Prostate gland (tissue), 2 donors: ENCODE results near the gene CELF1. TPM values are rescaled to one million over a fixed set of nuclear protein-coding genes. Genes with fewer than 3 reads are reported as not detected.

Experiments
- DNase-seq: peaks from one replicate; pipeline ENCODE4 v3.0.0-alpha.2; 2019; ENCODE audit warnings: low spot score
- H3K27ac ChIP-seq, 2 donors: fragments of 200-600 bp; sonication (generic); 2 replicates each; pipeline ENCODE4 v1.5.1; 2017 to 2019
- H3K27me3 ChIP-seq: fragments of 200-600 bp; sonication (generic); replicated peaks from 2 replicates; pipeline ENCODE4 v1.5.1; 2019; ENCODE audit not compliant: insufficient read depth
- H3K36me3 ChIP-seq, 2 donors: fragments of 200-600 bp; sonication (generic); 1 replicate in 1 of 2; 2 replicates in 1 of 2; pipeline versions ENCODE4 v1.5.1 to v1.8.1; 2017 to 2019
- H3K4me1 ChIP-seq: fragments of 200-600 bp; sonication (generic); replicated peaks from 2 replicates; pipeline ENCODE4 v1.5.1; 2019
- H3K4me3 ChIP-seq, 2 donors: fragments of 200-600 bp; sonication (generic); 2 replicates each; pipeline ENCODE4 v1.5.1; 2017 to 2019
- H3K9me3 ChIP-seq: fragments of 200-600 bp; sonication (generic); 2 replicates; pipeline ENCODE4 v1.5.1; 2017
- CTCF ChIP-seq, 4 experiments: fragments of 200-600 bp in 2 of 4; fragments of 450-650 bp in 2 of 4; sonication (generic) in 2 of 4; IDR thresholded peaks; 1 replicate in 3 of 4; 2 replicates in 1 of 4; pipeline ENCODE4 v1.5.1; 2016 to 2019; ENCODE audit warnings: antibody characterized with exemption in 4 of 4, mild to moderate bottlenecking in 2 of 4, moderate library complexity in 2 of 4
- POLR2A ChIP-seq: fragments of 450-650 bp; IDR thresholded peaks from one replicate; pipeline ENCODE4 v1.6.1; 2016; ENCODE audit warnings: antibody characterized with exemption, mild to moderate bottlenecking
- POLR2AphosphoS5 ChIP-seq: sonication (generic); formaldehyde crosslinking; IDR thresholded peaks from one replicate; pipeline ENCODE4 v1.6.1; 2017; ENCODE audit warnings: antibody characterized with exemption
- WGBS: methylation state at CpG from one replicate; pipeline ENCODE4 v1.1.5; 2018; 5-methylcytosine and 5-hydroxymethylcytosine counted together
- intact Hi-C: fragments of 100-400 bp; cut with DNase I; formaldehyde crosslinking; loops from one replicate; pipeline ENCODE4 v1.14.2; 2022
- total RNA-seq, 2 donors: library from RNA; depleted of rRNA; stranded (reverse); fragments of >200 nt; gene quantifications; one replicate each; pipeline ENCODE4 v1.1.0, GENCODE V29; 2016

CELF1 gene
- total RNA-seq, 2 donors from 2014 or later, result 68.9 to 134 TPM

DNA sequence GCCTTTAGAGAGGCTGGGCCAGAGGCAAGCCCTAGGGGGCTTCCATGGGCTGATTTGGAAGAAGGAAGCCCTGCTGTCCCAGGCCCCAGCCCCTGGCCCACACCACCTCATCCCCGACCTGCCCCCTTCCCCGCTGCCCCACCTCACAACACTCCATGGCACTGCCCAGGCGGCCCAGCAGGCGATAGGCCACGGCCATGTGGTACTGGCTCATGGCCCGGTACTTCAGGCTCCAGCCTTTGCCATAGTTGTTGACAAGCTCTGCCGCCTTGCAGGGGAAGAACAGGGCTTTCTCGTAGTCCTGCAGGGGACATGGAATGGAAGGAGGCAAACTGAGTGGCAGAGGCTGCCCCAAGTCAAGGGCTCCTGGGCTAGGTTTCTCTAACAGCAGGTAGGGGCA, 110.4 kb downstream of the CELF1 start:
- Histone ChIP-seq H3K36me3 (no peaks in the 10 kb centered on the region), H3K27me3 (no peaks in the 10 kb centered on the region), H3K4me3 (no peak overlapping the region), H3K9me3 (no peaks in the 10 kb centered on the region), H3K4me1 (no peaks in the 10 kb centered on the region), H3K27ac (no peak overlapping the region)
- intact Hi-C loops, result no loop called here
- DNase-seq, result no peak
- TF ChIP-seq POLR2A (no peak), CTCF (IDR thresholded peaks at IDR 0.05) (no peak), POLR2AphosphoS5 (no peak)
- 93% methylated on average over 8 of the region's 8 CpGs for WGBS

DNA sequence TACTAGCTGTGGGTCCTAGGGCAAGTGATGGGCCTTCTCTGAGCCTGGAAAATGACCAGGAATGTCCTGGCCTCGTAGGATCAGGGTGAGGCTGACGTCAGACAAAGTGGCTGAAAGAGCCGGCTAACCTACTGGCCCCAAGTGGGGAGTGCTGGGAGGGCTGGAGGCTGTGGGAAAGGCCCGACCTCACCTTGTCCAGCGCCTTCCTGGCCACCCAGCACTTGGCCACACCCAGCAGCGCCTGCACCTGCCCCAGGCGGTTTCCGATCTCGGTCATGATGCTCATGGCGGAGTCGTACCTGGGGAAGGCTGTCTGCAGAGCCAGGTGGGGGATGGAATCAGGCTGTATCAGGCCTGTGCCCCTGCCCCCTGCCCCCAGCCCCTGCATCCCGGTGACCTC, 111.5 kb downstream of the CELF1 start:
- no peak for DNase-seq
- Histone ChIP-seq H3K9me3 (no peaks in the 10 kb centered on the region), H3K4me3 (no peak overlapping the region), H3K36me3 (no peaks in the 10 kb centered on the region), H3K4me1 (no peaks in the 10 kb centered on the region), H3K27ac (no peak overlapping the region), H3K27me3 (no peaks in the 10 kb centered on the region)
- intact Hi-C loops, result no loop called here
- WGBS, result 85% methylated on average over 12 of the region's 12 CpGs
- TF ChIP-seq POLR2A (no peak), CTCF (IDR thresholded peaks at IDR 0.05) (no peak), POLR2AphosphoS5 (no peak)

- no peaks in the 10 kb centered on the region for H3K36me3 ChIP-seq
- intact Hi-C loops, result no loop called here
- H3K27ac ChIP-seq, result no peak overlapping the region
- 63% methylated on average over 2 of the region's 2 CpGs for WGBS
- DNase-seq, result no peak
- no peak for TF ChIP-seq CTCF (IDR thresholded peaks at IDR 0.05)
- TF ChIP-seq POLR2AphosphoS5, result no peak
- TF ChIP-seq POLR2A, result no peak
- no peak overlapping the region for H3K4me3 ChIP-seq
- no peaks in the 10 kb centered on the region for H3K4me1 ChIP-seq
- no peaks in the 10 kb centered on the region for H3K9me3 ChIP-seq
- H3K27me3 ChIP-seq, result no peaks in the 10 kb centered on the region
Observed at GRCh38 chr11:47440054-47440476, 112.9 kb downstream of the CELF1 start.

DNA sequence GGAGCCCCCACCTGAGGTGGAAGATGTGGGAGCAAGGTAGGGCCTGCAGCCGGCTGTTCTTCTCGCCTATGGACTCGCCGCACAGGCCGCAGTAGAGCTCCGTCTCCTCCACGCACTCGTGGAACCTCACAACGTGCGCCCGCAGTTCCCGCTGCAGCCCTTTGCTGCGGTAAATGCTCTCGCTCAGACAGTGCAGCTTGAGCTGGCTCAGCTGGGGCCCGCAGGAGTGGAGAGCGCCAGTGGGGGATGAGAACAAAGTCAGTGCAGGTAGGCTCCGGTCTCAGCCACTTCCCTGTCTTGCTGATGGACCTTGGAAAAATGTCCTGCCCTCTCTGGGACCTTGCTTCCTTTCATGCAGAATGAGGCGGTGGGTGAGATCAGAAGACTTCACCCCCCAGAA, 114.2 kb downstream of the CELF1 start:
- Histone ChIP-seq H3K36me3 (no peaks in the 10 kb centered on the region), H3K27ac (no peak overlapping the region), H3K4me3 (no peak overlapping the region), H3K9me3 (no peaks in the 10 kb centered on the region), H3K4me1 (no peaks in the 10 kb centered on the region), H3K27me3 (no peaks in the 10 kb centered on the region)
- DNase-seq, result no peak
- no peak for TF ChIP-seq POLR2A
- WGBS, result 92% methylated on average over 18 of the region's 18 CpGs
- intact Hi-C loops, result no loop called here

DNA sequence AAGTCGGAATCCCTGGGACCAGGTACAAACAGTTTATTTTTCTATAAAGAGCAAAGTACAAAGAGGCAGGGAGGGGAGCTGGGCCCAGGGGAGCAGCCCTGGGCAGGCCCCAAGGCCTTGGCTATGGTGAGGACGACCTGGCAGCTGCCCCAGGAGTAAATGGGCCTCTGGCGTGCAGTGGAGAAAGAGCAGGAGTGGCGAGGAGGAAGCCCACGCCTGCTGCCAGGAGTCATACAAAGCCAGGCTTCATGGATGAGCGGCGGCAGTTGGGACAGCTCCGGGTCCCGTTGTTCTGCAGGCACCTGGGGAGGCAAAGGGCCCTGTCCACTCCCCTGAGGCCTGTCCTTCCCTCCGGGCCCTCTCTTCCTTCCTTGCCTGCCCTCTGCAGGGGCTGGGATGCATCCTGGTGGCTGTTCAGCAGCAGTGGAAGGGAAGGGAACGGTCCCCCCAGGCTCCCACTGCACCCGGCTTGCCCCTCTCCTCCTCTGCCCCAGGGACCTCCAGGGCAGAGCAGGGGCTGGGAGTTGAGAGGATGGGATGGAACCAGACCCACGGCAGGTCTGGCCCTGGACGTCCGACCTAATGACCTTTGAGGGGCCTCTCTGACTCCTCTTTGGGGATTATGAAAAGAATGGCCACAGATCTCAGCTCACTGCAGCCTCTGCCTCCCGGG, 115.0 kb downstream of the CELF1 start:
- DNase-seq, result no peak
- Histone ChIP-seq H3K36me3 (no peaks in the 10 kb centered on the region), H3K4me3 (no peak overlapping the region), H3K4me1 (no peaks in the 10 kb centered on the region), H3K27ac (peak overlapping the region in 1 of 2 donors; percentile 60), H3K27me3 (no peaks in the 10 kb centered on the region), H3K9me3 (no peaks in the 10 kb centered on the region)
- 32% methylated on average over 16 of the region's 16 CpGs for WGBS
- intact Hi-C loops, result no loop called here
- no peak for TF ChIP-seq POLR2AphosphoS5
- TF ChIP-seq POLR2A, result no peak
- TF ChIP-seq CTCF (IDR thresholded peaks at IDR 0.05), result no peak
